Nephron (organoid): ENCODE measurements around the gene CLEC2D.

Experiments used
- H3K27ac Mint-ChIP-seq, 3 experiments: 2 replicates each; pipeline ENCODE4 v1.8.0; 2020; ENCODE audit warnings: mixed read lengths in 3 of 3, mild to moderate bottlenecking in 2 of 3, moderate library complexity in 1 of 3
- H3K27me3 Mint-ChIP-seq: 2 replicates; pipeline ENCODE4 v1.8.0; 2021; ENCODE audit warnings: low read depth, mild to moderate bottlenecking, moderate library complexity, mixed read lengths
- H3K36me3 Mint-ChIP-seq: 2 replicates; pipeline ENCODE4 v1.8.0; 2020; ENCODE audit warnings: low read depth, mixed read lengths
- H3K4me1 Mint-ChIP-seq: 2 replicates; pipeline ENCODE4 v1.8.0; 2020; ENCODE audit warnings: mixed read lengths
- H3K4me3 Mint-ChIP-seq, 3 experiments: 2 replicates each; pipeline ENCODE4 v1.8.0; 2020; ENCODE audit warnings: mild to moderate bottlenecking in 3 of 3, mixed read lengths in 3 of 3, moderate library complexity in 2 of 3
- H3K9me3 Mint-ChIP-seq: 2 replicates; pipeline ENCODE4 v1.8.0; 2020; ENCODE audit warnings: mixed read lengths
- CTCF ChIP-seq, 3 experiments: fragments of 200-600 bp; sonication (generic); IDR thresholded peaks; one replicate each; pipeline ENCODE4 v1.5.0; 2021; ENCODE audit warnings: antibody characterized with exemption in 3 of 3; ENCODE audit not compliant: unreplicated experiment in 3 of 3

Gene CLEC2D, protein sequence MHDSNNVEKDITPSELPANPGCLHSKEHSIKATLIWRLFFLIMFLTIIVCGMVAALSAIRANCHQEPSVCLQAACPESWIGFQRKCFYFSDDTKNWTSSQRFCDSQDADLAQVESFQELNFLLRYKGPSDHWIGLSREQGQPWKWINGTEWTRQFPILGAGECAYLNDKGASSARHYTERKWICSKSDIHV

GRCh38 chr12:9669534-9669933, at the start of gene CLEC2D:
Gene CLEC2D, plus strand, starts transcription at chr12:9669713. Its CDS starts 22 bp downstream, at chr12:9669735.
- TF ChIP-seq CTCF (IDR thresholded peaks at IDR 0.05; ENCODE audit: unreplicated experiment in 3 of 3) = no peak
- no peaks in the 10 kb centered on the region for H3K27me3 Mint-ChIP-seq
- peaks cover 57% of the 10 kb centered on the region for H3K36me3 Mint-ChIP-seq
- peaks cover 4% of the 10 kb centered on the region for H3K4me1 Mint-ChIP-seq
- no peak within 1 kb of the TSS for H3K4me3 Mint-ChIP-seq
- H3K9me3 Mint-ChIP-seq = no peaks in the 10 kb centered on the region
- no peak within 1 kb of the TSS for H3K27ac Mint-ChIP-seq

DNA sequence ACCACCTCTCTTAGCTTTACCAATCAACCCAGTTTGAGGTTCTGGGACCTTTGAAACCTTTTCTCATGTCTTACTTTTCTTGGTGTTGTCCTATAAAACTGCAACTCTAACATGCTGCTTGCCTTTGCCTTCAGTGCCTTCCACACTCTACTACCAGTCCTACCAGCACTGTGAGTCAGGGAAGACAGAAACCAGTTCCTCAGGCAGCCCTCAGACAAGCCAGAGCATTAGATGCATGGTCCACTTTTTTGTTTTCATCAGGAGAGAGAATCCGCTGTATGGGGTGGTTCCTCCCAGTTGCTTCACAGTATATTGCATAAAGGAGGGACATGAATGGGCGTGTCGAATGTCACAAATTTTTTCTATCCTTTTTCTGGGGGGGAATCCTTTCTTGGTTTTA, 44.5 kb upstream of the CLEC2D start:
- H3K27me3 Mint-ChIP-seq = no peaks in the 10 kb centered on the region
- H3K9me3 Mint-ChIP-seq = peaks cover 12% of the 10 kb centered on the region
- H3K4me3 Mint-ChIP-seq = no peak overlapping the region
- no peak overlapping the region for H3K27ac Mint-ChIP-seq
- H3K36me3 Mint-ChIP-seq = no peaks in the 10 kb centered on the region
- H3K4me1 Mint-ChIP-seq = no peaks in the 10 kb centered on the region
- no peak for TF ChIP-seq CTCF (IDR thresholded peaks at IDR 0.05; ENCODE audit: unreplicated experiment in 3 of 3)

DNA sequence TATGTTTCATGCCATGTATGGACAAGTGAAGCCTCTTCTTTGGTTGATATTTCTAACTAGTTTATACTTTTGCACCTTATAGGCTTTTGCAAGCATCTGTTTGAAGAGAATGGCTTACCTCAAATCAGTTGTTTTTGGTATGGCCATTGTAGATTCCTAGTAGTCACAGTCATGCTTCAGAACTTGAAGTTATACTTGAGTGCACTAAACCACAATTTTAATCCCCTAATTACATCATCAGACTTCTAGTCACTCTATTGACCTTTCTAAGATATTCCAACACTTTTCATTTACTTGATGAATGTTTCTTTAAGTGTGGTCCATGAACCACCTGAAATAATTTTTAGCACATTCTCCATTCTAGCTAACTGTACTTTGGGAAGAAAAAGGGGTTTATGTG, 43.2 kb upstream of the CLEC2D start:
- H3K4me1 Mint-ChIP-seq = no peaks in the 10 kb centered on the region
- H3K4me3 Mint-ChIP-seq = no peak overlapping the region
- H3K27me3 Mint-ChIP-seq = no peaks in the 10 kb centered on the region
- H3K27ac Mint-ChIP-seq = no peak overlapping the region
- peaks cover 13% of the 10 kb centered on the region for H3K9me3 Mint-ChIP-seq
- TF ChIP-seq CTCF (IDR thresholded peaks at IDR 0.05; ENCODE audit: unreplicated experiment in 3 of 3) = no peak
- H3K36me3 Mint-ChIP-seq = no peaks in the 10 kb centered on the region

DNA sequence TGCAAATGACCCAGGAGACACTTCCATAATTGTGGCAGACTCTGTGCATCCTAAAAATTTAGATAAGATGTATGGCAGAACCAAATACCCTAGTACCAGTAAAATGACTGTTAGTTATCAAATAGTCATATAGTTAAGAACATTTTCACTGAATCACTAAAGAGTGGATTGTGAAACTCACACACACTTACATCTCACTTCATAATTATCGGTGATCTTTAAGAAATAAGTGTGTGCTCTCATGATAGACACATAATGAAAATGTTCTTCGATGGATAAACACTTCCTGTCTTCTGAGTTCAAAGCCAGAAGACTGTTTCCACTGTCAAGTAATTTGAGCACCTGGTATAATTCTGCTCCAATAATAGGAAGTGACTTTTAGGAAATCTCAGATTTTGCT, 42.7 kb upstream of the CLEC2D start:
- Mint-ChIP-seq H3K4me3 (no peak overlapping the region), H3K36me3 (no peaks in the 10 kb centered on the region), H3K27me3 (no peaks in the 10 kb centered on the region), H3K27ac (no peak overlapping the region), H3K9me3 (peaks cover 13% of the 10 kb centered on the region), H3K4me1 (no peaks in the 10 kb centered on the region)
- no peak for TF ChIP-seq CTCF (IDR thresholded peaks at IDR 0.05; ENCODE audit: unreplicated experiment in 3 of 3)

DNA sequence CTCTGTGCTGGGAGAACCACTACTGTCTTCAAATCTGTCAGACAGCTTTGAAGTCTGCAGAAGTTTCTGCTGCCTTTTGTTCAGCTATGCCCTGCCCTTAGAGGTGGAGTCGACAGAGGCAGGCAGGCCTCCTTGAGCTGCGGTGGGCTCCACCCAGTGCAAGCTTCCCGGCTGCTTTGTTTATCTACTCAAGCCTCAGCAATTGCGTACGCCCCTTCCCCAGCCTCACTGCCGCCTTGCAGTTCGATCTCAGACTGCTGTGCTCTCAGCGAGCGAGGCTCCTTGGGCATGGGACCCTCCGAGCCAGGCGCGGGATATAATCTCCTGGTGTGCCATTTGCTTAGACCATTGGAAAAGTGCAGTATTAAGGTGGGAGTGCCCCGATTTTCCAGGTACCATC, 36.7 kb upstream of the CLEC2D start:
- peaks cover 9% of the 10 kb centered on the region for H3K36me3 Mint-ChIP-seq
- H3K27me3 Mint-ChIP-seq = no peaks in the 10 kb centered on the region
- no peak overlapping the region for H3K4me3 Mint-ChIP-seq
- no peak for TF ChIP-seq CTCF (IDR thresholded peaks at IDR 0.05; ENCODE audit: unreplicated experiment in 3 of 3)
- H3K27ac Mint-ChIP-seq = no peak overlapping the region
- no peaks in the 10 kb centered on the region for H3K4me1 Mint-ChIP-seq
- H3K9me3 Mint-ChIP-seq = peaks cover 21% of the 10 kb centered on the region

DNA sequence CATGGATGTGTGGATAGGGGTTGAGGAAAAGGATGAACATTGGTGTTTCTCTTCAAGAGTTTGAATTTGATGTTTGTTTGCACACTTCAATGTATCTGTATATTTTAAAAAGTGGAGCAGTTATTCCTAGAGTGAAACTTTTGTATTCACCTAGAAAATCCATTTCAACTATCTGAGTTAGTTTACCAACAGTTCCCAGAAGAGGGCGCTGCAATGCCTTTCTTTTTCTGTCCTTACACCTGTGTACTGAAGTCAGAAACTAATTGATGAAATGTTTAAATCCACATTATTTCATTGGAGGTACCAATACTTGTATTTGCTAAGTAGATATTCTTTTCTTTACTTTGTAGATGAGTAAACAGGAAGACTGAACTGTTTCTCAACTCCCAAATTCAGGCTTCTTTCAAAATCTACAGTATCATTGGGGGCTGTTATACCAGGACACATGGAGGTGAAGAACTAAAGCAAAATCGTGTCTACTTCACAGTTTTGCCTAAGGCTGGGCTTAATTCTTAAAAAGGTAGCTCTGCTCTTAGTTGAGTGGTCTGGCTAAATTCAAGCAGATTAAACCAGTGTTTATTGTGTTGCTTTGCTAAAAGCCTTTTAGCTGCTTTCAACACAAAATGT, 35.2 kb upstream of the CLEC2D start:
- Mint-ChIP-seq H3K27me3 (no peaks in the 10 kb centered on the region), H3K4me3 (no peak overlapping the region), H3K4me1 (no peaks in the 10 kb centered on the region), H3K27ac (no peak overlapping the region), H3K9me3 (peaks cover 14% of the 10 kb centered on the region), H3K36me3 (peaks cover 9% of the 10 kb centered on the region)
- peak; percentile 35 to 53 (median 45) for TF ChIP-seq CTCF (IDR thresholded peaks at IDR 0.05; ENCODE audit: unreplicated experiment in 3 of 3)
